C4-2B (cell line): ENCODE measurements around the gene TENT5A.

Source experiments
- CTCF ChIP-seq: fragments of 450-650 bp; conservative IDR thresholded peaks from 2 replicates; pipeline ENCODE4 v1.5.1; 2017; ENCODE audit warnings: mild to moderate bottlenecking
- ZFX ChIP-seq: fragments of 450-650 bp; IDR thresholded peaks from 2 replicates; pipeline ENCODE4 v1.6.1; 2017

DNA sequence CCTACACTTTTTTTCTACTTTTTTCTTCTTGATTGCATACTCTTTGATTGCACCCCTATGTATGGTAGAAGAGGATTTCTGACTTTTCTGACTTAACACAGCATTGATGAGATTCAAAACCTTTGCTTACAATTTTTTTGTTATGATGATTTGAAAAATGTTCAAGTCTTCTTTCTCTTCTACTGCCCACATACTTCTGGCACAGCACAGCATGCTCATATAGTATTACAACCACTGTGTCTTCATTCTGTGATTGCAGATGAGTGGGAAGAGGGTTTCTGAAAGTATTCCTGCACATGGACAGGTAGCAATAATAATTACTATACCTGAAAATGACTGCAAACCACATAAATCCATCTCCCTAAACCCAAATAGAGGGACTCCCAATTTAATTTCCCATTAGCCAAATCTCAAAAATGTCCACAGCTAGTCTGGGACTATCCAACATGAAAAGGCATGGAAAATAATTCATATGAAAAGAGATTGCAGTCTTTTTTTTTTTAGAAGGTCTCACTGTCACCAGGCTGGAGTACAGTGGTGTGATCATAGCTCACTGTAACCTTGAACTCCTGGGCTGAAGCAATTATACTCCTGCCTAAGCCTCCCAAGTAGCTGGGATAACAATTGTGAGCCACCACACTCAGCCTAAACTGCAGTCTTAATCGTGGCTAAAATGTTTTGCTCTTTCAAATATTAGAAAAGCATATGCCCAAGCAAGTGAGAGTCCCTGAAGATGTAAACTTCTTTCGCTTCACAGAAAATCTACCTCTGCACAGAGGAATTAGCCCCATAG is 15.9 kb upstream of the TENT5A start:
- TF ChIP-seq CTCF: no peak
- TF ChIP-seq ZFX: no peak
